IPS DF 6.9 (cell line): ENCODE measurements around the gene EIF4G2.

ENCODE experiments used
- DNase-seq: peaks from one replicate; pipeline ENCODE4 v3.0.0-alpha.2; 2013; ENCODE audit warnings: low read depth, low spot score
- H3K27ac ChIP-seq: one replicate; pipeline ENCODE4 v1.5.1; 2013; ENCODE audit warnings: low read length, control low read depth
- H3K27me3 ChIP-seq: 2 replicates; pipeline ENCODE4 v1.6.1; 2013; ENCODE audit warnings: mild to moderate bottlenecking, low read length; ENCODE audit not compliant: control insufficient read depth, insufficient read depth
- H3K36me3 ChIP-seq: 2 replicates; pipeline ENCODE4 v1.6.1; 2013; ENCODE audit warnings: low read length; ENCODE audit not compliant: control insufficient read depth, insufficient read depth
- H3K4me1 ChIP-seq: 2 replicates; pipeline ENCODE4 v1.6.1; 2013; ENCODE audit warnings: low read length; ENCODE audit not compliant: control insufficient read depth, insufficient read depth
- H3K4me3 ChIP-seq: 2 replicates; pipeline ENCODE4 v1.5.1; 2013; ENCODE audit warnings: mild to moderate bottlenecking, low read length
- H3K9me3 ChIP-seq: 2 replicates; pipeline ENCODE4 v1.6.1; 2013; ENCODE audit warnings: low read length, inconsistent platforms; ENCODE audit not compliant: control insufficient read depth, insufficient read depth
- WGBS: extraction: QIAGEN DNeasy Blood & Tissue Kit; methylation state at CpG from one replicate; pipeline ENCODE4 v1.1.7; 2013; ENCODE audit warnings: mixed read lengths, missing lambda C conversion rate; ENCODE audit not compliant: insufficient read length, insufficient coverage; 5-methylcytosine and 5-hydroxymethylcytosine counted together

Gene EIF4G2

GRCh38 chr11:10751581-10751940 is 57.2 kb downstream of the EIF4G2 start:
- no peaks in the 10 kb centered on the region for H3K36me3 ChIP-seq
- no peaks in the 10 kb centered on the region for H3K9me3 ChIP-seq
- H3K4me3 ChIP-seq = peak overlapping the region; percentile 87; the same call in 1 of the 2 replicates
- DNase-seq = no peak
- H3K27ac ChIP-seq = no peak overlapping the region
- WGBS = no CpG with 5 or more reads among the region's 14 CpGs
- H3K4me1 ChIP-seq = no peaks in the 10 kb centered on the region
- no peaks in the 10 kb centered on the region for H3K27me3 ChIP-seq

GRCh38 chr11:10750838-10751580 is 57.7 kb downstream of the EIF4G2 start, which contains the start of gene CTR9:
Gene CTR9, plus strand, starts transcription at chr11:10751246. Its CDS starts 167 bp downstream, at chr11:10751413.
- no peaks in the 10 kb centered on the region for H3K36me3 ChIP-seq
- no peaks in the 10 kb centered on the region for H3K9me3 ChIP-seq
- no peak within 1 kb of the TSS for H3K27ac ChIP-seq
- H3K27me3 ChIP-seq = no peaks in the 10 kb centered on the region
- H3K4me3 ChIP-seq = peak within 1 kb of the TSS; percentile 87
- peak; percentile 76 for DNase-seq
- no peaks in the 10 kb centered on the region for H3K4me1 ChIP-seq
- WGBS = no CpG with 5 or more reads among the region's 67 CpGs

GRCh38 chr11:10749476-10749875 is 59.2 kb downstream of the EIF4G2 start:
- no peak overlapping the region for H3K27ac ChIP-seq
- H3K9me3 ChIP-seq = no peaks in the 10 kb centered on the region; the same call in 1 of the 2 replicates
- no peak overlapping the region for H3K4me3 ChIP-seq
- no peaks in the 10 kb centered on the region for H3K4me1 ChIP-seq
- no peaks in the 10 kb centered on the region for H3K36me3 ChIP-seq
- DNase-seq = no peak
- no peaks in the 10 kb centered on the region for H3K27me3 ChIP-seq
- WGBS = no CpG with 5 or more reads among the region's 2 CpGs

GRCh38 chr11:10747733-10748132 is 61.0 kb downstream of the EIF4G2 start:
- H3K27ac ChIP-seq = no peak overlapping the region
- H3K9me3 ChIP-seq = no peaks in the 10 kb centered on the region; the same call in 1 of the 2 replicates
- no peak for DNase-seq
- H3K4me1 ChIP-seq = no peaks in the 10 kb centered on the region
- H3K4me3 ChIP-seq = no peak overlapping the region
- H3K36me3 ChIP-seq = no peaks in the 10 kb centered on the region
- no peaks in the 10 kb centered on the region for H3K27me3 ChIP-seq
